Activated gamma-delta T cell (primary cell): Measurements from ENCODE around the gene ZNF740.
A peak's percentile ranks its signal among the peaks of the same experiment; 100 is the strongest.
"Not testable (repeated sequence)": the region's sequence is repeated elsewhere in the genome, so short reads cannot be mapped to it uniquely, and the experiment has no call there.

Experiments used
- DNase-seq: peaks from one replicate; lab custom pipeline; 2025; lab: John Stamatoyannopoulos, UW

ZNF740 gene

DNA sequence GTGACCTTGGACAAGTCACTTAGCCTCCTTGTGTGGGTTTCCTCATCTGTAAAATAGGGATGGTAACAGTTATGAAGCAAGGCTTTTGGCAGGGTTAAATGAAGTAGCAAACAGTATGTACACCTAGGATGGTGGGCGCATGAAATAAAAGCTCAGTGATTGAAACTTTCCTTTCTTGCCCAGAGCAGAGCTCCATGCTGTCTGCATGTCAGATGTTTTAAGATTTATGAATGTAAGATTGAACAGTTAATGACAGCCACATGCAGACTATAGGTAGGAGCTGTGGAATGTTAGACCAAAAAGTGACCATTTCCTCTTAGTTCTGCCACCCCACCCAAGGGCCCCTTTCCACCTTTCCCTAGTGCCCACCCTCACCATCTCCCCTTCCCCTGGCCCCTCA lies 14.5 kb downstream of the ZNF740 start:
- DNase-seq: no peak

DNA sequence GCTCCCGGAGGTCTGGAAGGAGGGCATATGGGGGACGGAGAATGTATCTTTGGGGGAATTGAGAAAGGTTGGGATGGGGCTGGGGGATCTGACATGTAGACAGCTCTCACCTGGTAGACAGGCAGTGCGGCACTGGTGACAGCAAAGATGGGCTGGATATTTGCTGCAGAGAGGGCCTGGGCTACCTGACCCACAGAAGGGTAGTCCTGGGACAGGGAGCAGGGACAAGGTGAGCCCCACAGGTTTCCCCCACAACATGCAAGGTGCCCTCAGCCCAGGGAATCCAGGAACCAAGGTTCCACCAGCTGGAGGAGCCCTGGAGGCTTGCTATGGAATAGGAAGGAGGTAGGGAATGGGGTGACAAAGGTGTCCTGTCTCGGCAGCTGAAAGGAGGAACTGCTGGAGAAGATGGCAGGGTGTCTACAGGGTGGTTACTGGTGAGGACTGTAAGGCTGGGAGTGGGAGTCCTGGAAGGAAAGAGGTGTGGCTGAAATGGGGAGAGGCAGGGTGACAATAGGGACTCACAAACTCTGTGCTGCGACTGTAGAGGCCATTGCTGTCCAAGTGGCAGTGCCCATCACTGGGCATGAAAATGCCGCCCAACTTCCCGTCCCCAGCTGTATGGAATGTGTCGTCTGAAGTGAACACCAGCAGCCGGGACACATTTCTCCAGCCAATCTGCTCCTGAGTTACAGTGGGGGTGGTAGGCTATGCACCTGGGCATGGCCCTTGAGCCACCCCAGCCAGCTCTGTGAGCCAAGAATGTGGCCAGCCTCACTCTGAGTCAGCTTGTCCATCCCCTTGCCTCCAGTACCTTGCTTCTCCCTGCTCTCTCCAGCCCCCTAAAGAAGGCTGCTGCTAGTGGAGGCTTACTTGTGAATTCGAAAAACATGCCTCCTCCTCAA lies 15.2 kb downstream of the ZNF740 start:
- no peak for DNase-seq

DNA sequence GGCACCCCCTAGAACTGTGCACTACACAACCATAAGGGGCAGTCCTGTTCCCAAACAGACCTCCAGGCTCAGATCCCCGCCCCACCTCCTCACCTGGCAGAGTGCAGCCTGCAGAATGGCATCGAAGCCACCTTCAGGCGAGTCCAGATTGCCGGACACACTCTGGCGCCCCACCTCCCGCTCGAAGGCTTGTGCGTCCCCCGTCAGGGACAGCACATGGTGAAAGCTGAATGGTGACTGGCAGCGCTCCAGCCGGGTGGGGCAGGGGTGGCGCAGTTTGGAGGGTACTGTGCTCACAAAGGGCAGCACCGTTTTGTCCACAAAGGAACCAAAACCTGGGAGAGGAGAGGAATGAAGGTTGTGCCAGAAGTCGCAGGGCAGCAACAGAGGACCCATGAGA lies 16.0 kb downstream of the ZNF740 start:
- no peak for DNase-seq

DNA sequence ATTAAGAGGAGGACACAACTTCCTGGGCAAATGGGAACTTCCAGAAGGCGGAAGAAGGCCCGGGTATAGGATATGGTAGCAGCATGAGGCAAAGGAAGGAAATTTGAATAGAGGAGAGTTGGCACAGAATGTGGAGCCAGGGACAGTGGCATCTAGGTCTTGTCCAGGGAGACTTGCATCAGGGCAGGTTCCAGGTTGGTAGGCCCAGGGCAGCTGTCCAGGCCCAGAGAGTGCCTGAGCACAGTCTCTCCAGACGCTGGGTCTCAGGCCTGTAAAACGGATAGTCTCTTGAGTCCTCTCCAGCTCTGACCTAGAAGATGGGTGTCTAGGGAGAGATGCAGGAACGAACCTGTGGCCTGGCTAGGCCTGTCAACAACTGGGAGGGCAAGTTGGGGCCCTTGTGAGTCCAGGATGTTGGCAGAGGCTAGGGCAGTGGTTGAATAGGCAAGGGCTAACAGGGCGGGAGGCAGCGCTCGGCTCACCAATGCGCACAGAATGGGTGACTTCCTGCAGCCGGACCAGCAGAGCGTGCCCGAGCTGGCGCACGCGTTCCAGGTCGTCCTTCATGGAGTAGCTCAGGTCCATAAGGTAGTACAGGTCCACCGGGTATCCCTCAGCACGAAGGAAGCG lies 16.6 kb downstream of the ZNF740 start:
- no peak for DNase-seq

DNA sequence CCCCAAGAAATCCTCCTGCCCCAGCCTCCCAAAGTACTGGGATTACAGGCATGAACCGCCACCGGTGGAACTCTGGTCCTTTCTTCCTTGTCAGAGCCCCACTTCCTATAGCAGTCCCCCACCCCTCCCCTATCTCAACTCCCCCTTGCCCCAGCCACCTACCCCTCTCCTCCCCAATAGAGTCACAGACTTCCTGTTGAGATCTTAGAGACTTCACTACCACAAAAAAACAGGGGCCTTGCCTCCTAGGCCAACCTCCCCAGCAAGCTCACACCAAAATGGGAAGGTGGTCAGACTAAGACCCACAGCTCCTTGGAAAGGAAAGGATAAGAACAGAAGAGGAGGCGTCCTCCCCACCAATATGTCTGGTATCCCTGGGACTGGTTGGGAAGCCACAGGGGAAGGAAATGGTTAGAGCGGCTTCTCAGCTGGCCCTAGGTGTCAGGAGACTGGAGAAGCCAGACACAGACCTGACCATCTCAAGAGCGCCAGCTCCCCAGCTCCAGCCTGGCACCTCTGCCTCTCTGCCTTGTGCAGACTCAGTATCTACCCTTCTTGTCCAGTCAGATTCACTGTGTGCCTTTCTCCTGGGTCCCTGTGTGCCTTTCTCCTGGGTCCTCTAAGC lies 18.1 kb downstream of the ZNF740 start:
- DNase-seq: no peak

DNA sequence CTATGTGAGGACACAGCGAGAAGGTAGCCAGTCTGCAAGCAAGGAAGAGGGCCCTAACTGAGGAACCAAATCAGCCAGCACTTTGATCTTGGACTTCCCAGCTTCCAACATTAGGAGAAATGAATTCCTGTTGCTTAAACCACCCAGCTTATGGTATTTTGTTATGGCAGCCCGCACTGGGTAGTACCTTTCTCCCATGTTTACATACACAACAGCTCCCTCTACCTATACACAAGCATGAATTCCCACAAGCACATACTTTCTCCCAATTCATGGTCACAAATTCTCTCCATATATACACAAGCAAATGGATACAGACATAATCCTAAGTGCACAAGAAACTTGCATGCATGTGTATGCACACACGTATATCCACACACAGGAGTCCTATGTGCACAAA lies 19.2 kb downstream of the ZNF740 start:
- DNase-seq: no peak

DNA sequence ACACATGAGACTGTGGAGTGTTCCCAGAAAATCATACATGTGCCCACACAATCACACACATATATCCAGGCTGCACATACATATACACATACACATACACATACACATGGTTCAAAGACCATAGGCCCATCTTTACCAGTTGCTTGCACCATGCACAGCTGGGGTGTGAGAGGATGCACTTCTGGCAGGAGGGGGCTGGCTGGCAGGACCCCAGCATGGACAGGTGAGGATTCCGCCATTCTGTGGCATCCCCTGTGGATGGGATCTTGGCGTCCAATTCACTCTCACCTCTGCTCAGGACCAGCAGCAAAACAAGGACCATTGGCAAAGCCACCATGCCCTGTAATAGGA lies 19.6 kb downstream of the ZNF740 start:
- no peak for DNase-seq

DNA sequence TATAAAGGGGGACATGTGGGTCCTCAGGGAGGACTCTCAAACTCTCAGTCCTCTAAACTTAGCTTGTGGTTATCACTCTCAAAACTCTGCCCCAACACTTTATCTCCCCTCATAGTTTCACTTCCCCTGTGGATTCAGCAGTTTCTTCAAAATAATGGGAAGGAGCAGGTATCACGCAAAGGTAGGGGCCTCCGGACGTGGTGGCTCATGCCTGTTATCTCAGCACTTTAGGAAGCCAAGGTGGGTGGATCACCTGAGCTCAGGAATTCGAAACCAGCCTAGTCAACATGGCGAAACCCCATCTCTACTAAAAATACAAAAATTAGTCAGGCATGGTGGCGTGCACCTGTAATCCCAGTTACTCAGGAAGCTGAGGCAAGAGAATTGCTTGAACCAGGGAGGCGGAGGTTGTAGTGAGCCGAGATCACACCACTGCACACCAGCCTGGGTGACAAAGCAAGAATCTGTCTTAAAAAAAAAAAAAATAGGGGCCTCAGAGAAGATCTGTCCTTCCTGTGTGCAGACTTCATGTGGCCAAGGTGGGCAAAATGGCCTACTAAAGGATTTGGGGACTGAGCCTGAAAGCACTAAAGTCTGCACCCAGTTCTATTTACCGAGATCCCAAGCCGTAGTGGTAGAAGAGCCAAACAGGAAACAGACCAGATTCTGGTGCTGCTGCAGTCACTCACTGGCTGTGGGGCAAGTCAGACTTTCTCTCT lies 20.1 kb downstream of the ZNF740 start:
- no peak for DNase-seq

DNA sequence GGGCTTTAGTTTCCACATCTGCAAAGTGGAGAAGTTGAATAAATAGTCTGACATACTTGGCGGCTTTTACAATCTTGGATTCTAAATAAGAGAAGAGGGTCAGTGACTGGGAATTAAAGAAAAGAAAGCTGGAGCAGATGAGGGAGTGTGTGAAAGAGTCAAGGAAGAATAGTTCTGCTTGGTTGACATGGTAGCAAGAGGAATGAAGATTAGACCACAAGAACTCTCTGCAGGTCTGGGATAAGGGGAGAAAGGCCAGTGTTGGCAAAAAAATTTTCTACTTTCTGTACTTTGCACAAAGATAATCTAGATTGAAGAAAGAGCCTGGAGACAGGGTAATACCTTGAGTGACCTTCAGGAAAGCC lies 20.6 kb downstream of the ZNF740 start:
- DNase-seq: no peak

DNA sequence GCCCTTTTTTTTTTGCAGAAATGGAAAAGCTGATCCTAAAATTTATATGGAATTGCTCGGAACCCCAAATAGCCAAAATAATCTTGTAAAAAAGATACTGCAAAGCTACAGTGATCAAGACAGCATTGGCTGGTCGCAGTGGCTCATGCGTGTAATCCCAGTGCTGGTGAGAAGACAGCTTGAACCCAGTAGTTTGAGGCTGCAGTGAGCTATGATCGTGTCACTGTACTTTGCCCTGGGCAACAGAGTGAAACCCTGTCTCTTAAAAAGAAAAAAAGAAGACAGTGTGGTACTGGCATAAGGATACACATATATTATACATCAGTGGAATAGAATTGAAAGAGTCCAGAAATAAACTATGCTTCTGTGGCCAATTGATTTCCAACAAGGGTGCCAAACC lies 21.1 kb downstream of the ZNF740 start:
- DNase-seq: no peak

DNA sequence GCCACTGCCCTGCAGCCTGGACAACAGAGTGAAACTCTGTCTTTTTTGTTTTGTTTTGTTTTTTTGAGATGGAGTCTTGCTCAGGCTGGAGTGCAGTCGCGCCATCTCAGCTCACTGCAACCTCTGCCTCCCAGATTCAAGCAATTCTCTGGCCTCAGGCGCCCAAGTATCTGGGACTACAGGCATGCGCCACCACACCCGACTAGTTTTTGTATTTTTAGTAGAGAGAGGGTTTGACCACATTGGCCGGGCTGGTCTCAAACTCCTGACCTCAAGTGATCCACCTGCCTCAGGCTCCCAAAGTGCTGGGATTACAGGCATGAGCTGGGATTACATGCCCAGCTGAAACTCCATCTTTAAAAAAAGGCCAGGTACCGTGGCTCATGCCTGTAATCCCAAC lies 21.8 kb downstream of the ZNF740 start:
- DNase-seq: not testable (repeated sequence)

DNA sequence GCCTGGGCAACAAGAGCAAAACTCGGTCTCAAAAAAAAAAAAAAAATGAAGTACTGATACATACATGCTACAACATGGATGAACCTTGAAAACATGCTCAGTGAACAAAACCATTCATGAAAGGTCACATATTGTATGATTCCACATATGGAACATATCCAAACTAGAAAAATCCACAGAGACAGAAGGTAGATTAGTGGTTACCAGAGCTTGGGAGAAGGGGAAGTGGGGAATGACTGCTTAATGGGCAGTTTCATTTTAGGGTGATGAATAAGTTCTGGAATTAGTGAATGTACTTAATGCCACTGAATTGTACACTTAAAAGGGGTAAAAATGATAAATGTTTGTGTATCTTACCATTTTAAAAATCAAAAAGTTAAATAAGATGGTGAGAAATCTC lies 23.8 kb downstream of the ZNF740 start:
- DNase-seq: no peak

DNA sequence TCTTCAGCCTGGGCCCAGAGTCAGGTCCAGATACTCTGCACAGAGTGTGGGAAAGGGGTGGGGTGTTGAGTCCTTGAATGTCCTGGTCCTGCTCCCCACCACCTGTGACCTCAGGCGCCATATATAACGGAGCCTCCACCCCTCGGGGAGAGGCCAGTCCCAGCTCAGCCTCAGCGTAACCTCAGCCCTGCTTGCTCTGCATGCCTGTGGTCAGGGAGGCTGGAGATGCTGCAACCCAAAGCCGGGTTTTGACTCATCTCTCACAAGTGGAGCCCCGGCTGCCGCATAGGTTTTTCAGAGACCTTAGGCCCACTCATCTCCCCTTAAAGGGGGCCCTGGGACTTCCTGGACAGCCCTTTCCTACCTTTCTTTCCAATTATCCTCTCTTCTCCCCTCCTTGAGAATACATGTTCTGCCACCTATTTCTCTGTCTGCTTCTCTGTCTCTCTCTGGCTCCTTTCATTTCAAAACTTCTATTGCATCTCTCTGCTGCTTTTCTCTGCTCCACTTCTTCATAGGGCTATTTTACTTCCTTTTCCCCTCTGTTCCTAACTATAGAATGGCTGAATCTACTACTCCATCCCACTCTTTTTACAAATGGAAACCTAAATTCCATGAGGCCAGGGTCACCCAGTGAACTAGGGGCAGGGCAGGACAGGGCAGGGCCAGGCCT lies 25.4 kb downstream of the ZNF740 start:
- no peak for DNase-seq

DNA sequence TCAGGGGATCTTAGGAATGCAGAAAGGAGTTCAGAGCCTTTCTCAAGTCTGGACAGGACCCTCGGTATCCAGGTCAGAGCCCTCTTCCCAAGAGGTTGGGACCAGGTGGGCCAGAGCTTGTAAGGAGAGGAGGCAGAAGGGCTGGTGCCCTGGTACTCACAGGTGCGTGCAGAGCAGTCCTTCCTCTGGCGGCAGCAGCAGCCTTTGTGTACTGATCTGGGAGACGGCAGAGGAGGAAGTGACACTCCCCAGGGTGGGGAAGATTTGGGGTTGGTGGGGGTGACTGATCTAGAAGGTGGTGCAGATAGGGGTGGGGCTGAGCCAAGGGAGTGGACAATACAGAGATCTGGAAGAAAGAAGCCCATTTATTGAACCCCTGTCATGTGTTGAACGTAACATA lies 26.5 kb downstream of the ZNF740 start, which contains the start of gene ITGB7:
ITGB7 (minus strand) TSS at position 210 of the 400 bp plus-strand sequence. CDS start 6,808 bp downstream, outside the sequence.
- DNase-seq: no peak

DNA sequence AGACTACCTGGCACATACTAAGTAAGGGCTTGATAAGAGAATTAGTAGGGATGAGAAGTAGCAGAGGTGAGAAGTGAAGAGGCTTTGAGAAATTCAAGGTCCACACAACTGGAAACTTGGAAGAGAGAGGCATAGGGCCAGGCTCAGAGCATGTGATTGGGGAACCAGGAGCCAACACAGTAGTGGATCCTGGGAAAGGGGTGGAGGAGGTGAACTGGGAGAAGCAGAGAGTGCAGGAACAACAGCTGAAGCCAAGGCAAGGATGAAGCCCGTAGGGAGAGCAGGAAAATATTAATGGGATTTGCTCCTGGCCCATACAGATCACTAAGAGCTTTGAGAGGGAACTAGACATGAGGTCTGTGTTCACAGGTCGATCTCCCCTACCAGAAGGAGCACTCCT lies 27.9 kb downstream of the ZNF740 start:
- DNase-seq: no peak

DNA sequence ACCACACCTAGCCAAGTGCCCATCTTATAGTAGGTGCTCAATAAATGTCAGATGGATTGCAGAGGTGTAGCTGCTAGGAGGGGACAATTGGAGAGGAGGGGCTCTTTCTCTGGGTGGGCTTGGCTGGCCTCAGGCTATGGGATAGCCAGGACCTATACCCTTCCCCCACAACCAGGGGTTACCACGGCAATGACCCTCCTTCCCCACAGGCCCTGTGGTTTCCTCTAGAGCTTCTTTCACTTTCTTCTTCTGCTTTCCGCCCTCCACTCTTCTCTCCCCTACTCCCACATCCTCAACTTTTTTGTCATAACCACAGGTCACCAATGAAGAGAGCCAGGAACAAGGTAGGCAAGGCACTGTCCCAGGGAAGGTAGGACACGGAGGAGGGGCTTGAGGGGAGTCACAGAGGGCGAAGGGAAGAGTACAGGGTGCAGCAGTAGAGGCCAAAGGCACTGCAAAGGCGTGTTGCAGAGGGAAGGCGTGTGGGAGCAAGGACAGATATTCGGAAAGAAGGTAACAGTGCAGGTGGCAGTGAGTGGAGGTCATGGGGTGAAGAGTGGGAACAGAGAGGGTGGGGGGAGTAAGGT lies 28.4 kb downstream of the ZNF740 start:
- DNase-seq: no peak

DNA sequence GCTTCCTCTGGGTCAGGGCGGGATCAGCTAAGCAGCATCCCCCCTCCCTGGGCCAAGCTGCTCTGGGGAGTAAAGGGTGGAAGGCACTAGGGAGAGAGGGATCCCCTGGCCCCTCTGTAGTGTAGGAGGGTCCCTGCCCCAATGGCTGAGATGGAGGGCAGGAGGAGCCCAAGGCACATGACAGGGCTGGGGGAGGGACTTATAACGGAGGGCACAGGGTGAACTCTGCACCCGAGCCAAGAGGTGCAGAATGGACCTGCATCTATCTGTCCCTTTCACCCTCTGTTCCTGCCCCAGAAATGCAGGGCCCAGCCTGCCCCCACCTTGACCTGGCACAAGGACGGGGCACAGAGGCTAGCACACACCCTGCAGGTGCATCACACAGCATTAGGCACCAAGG lies 30.3 kb downstream of the ZNF740 start:
- no peak for DNase-seq

DNA sequence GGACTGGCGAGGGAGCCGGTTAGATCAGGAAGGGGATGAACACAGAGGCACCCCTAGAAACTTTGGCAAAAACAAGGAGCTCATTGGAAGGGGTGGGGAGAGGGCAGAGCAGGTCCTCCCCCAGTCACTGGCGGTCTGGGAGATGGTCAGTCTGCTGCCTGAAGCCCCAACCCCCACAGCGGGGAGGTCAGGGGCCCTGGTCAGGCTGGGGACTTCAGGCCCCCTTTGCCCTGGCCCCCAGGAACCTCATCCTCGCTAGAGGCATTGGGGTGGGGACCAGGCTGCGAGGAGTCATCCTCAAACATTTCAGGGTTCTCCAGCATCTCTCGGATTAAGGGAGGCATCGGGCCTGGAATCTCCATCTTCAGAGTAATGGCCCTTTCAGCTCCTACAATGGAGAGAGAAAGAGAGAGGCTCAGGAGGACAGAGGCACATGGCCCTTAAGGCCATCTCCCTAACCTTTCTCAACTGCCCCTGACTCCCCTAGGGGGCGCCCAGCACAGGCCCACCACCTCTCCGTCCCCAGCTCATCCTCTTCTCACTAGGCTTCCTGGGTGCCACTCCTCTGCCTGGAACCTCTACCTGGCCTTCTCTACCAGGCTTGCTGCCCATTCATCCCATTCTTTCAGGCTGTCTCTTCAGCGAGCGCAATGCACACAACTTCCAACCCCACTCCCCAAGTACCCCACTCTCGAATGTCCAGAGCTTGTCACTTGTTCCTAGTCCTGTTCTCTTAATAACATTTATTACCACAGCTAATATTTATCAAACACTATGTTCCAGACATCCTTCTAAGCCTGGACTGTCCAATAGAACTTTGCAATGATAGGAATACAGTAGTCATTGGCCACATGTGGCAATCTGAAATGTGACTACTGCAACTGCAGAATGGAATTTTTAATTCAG lies 31.2 kb downstream of the ZNF740 start:
- DNase-seq: no peak

DNA sequence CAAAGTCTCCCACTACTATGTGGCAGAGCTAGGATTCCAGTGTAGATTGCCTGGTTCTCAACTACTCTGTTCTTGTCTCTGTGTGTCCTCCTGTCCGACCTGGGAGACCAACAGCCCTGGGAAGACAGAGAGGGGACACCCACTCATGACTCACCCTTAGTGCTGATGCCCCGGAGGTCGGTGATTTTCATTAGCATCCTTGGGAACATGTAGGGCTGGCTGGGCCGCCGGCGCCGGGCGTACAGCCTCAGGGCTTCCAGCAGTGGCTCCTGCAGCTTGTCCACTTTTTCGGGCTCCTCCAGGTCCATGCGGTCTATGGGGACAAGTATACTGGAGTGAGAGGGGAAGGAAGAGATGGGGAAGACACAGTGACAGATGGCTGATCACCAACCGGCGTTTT lies 32.4 kb downstream of the ZNF740 start:
- no peak for DNase-seq

DNA sequence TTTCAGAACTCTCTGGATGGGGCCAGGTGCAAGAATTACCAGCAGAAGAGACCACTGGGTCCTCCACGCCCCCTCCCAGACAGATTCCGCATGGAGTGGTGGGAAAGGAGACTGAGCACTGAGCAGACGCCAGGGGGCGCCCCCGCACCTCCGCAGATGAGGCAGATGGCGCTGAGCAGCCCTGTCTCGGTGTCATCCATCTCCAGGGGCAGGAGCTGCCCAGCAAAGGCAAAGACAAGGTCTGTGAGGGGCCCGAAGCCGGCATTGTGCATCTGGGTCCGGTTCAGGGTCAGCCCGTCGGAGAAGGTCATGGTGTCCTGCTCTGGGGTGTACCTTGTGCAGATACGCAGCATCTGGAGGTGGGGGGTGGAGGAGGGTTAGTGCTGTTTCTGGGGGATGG lies 32.8 kb downstream of the ZNF740 start:
- DNase-seq: peak; percentile 62
